PC-3 (cell line): ENCODE data around the gene MAP2K5.

ENCODE experiments used
- EZH2 ChIP-seq: fragments of 300-600 bp; sonication (generic); IDR thresholded peaks from one replicate; pipeline ENCODE4 v1.6.1; 2017; ENCODE audit warnings: antibody characterized with exemption, mild to moderate bottlenecking, low read length; ENCODE audit not compliant: unreplicated experiment
- EZH2phosphoT487 ChIP-seq: fragments of 300-600 bp; sonication (generic); IDR thresholded peaks from 2 replicates; pipeline ENCODE4 v1.6.1; 2018; ENCODE audit warnings: mild to moderate bottlenecking, antibody characterized with exemption, low read length, borderline replicate concordance
- TF ChIP-seq, protein P1 (sequence below): fragments of 300-600 bp; sonication (generic); conservative IDR thresholded peaks from 2 replicates; pipeline ENCODE4 v1.5.1; 2017; ENCODE audit warnings: antibody characterized with exemption, low read depth, mild to moderate bottlenecking, low read length

- TF ChIP-seq EZH2phosphoT487 (no peak), EZH2 (no peak)
- TF ChIP-seq, protein P1, sequence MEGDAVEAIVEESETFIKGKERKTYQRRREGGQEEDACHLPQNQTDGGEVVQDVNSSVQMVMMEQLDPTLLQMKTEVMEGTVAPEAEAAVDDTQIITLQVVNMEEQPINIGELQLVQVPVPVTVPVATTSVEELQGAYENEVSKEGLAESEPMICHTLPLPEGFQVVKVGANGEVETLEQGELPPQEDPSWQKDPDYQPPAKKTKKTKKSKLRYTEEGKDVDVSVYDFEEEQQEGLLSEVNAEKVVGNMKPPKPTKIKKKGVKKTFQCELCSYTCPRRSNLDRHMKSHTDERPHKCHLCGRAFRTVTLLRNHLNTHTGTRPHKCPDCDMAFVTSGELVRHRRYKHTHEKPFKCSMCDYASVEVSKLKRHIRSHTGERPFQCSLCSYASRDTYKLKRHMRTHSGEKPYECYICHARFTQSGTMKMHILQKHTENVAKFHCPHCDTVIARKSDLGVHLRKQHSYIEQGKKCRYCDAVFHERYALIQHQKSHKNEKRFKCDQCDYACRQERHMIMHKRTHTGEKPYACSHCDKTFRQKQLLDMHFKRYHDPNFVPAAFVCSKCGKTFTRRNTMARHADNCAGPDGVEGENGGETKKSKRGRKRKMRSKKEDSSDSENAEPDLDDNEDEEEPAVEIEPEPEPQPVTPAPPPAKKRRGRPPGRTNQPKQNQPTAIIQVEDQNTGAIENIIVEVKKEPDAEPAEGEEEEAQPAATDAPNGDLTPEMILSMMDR, result no peak
Measured at GRCh38 chr15:67768313-67768977, 225.9 kb downstream of the MAP2K5 start.
